Fibroblast of skin of right quadriceps (primary cell): ENCODE measurements around the gene RPP30.

Experiments
- DNase-seq: peaks from one replicate; pipeline ENCODE4 v3.0.0-alpha.2; 2013

RPP30 gene

GRCh38 chr10:90947030-90947960, 75.5 kb downstream of the RPP30 start:
- DNase-seq = peak; percentile 61
